ENCODE measurements around the gene GRHL3.

Gene GRHL3

GRCh38 chr1:24315391-24315790 is 3.8 kb upstream of the GRHL3 start:
- H3K4me3 Mint-ChIP-seq, result no peak overlapping the region
- H3K27ac Mint-ChIP-seq, result no peak overlapping the region
- ATAC-seq (replicated peaks), result no peak
- H3K36me3 Mint-ChIP-seq (ENCODE audit: insufficient read depth), result no peaks in the 10 kb centered on the region
- no peak for DNase-seq
- H3K9me3 Mint-ChIP-seq, result no peaks in the 10 kb centered on the region
- peaks cover 61 to 64% of the 10 kb centered on the region in 2 donors for H3K27me3 Mint-ChIP-seq
- peaks cover 16 to 19% of the 10 kb centered on the region in 2 donors for H3K4me1 Mint-ChIP-seq (ENCODE audit: low read depth in 2 of 2)

GRCh38 chr1:24316645-24317044 is 2.5 kb upstream of the GRHL3 start:
- peaks cover 63 to 76% of the 10 kb centered on the region in 2 donors for H3K27me3 Mint-ChIP-seq
- DNase-seq (no peak), ATAC-seq (replicated peaks) (no peak)
- no peak overlapping the region for H3K4me3 Mint-ChIP-seq
- H3K27ac Mint-ChIP-seq, result no peak overlapping the region
- no peaks in the 10 kb centered on the region for H3K9me3 Mint-ChIP-seq
- H3K4me1 Mint-ChIP-seq (ENCODE audit: low read depth in 2 of 2), result peaks cover 24 to 30% of the 10 kb centered on the region in 2 donors
- H3K36me3 Mint-ChIP-seq (ENCODE audit: insufficient read depth), result peaks cover 2% of the 10 kb centered on the region

- no peak for DNase-seq
- Mint-ChIP-seq H3K36me3 (ENCODE audit: insufficient read depth) (peaks cover 7% of the 10 kb centered on the region), H3K9me3 (no peaks in the 10 kb centered on the region), H3K27ac (no peak overlapping the region), H3K4me1 (ENCODE audit: low read depth in 2 of 2) (peaks cover 25 to 32% of the 10 kb centered on the region in 2 donors), H3K4me3 (no peak overlapping the region), H3K27me3 (peaks cover 63 to 76% of the 10 kb centered on the region in 2 donors)
- ATAC-seq (replicated peaks), result no peak
Observed at GRCh38 chr1:24317081-24317480, 2.1 kb upstream of the GRHL3 start.

GRCh38 chr1:24317956-24318614 is 1.1 kb upstream of the GRHL3 start:
- DNase-seq, result no peak
- Mint-ChIP-seq H3K27ac (no peak overlapping the region), H3K4me3 (peak overlapping the region in 1 of 2 donors; percentile 20), H3K4me1 (ENCODE audit: low read depth in 2 of 2) (peaks cover 28 to 38% of the 10 kb centered on the region in 2 donors), H3K36me3 (ENCODE audit: insufficient read depth) (peaks cover 10% of the 10 kb centered on the region), H3K9me3 (no peaks in the 10 kb centered on the region), H3K27me3 (peaks cover 63 to 76% of the 10 kb centered on the region in 2 donors)
- no peak for ATAC-seq (replicated peaks)

- no peak overlapping the region for H3K27ac Mint-ChIP-seq
- peaks cover 28 to 38% of the 10 kb centered on the region in 2 donors for H3K4me1 Mint-ChIP-seq (ENCODE audit: low read depth in 2 of 2)
- DNase-seq (no peak), ATAC-seq (replicated peaks) (no peak)
- peaks cover 10% of the 10 kb centered on the region for H3K36me3 Mint-ChIP-seq (ENCODE audit: insufficient read depth)
- H3K4me3 Mint-ChIP-seq, result peak overlapping the region; percentile 20 to 30
- H3K27me3 Mint-ChIP-seq, result peaks cover 60 to 69% of the 10 kb centered on the region in 2 donors
- no peaks in the 10 kb centered on the region for H3K9me3 Mint-ChIP-seq
Observed at GRCh38 chr1:24318615-24319311, 394 bp upstream of the GRHL3 start.

- Mint-ChIP-seq H3K27me3 (peaks cover 56 to 66% of the 10 kb centered on the region in 2 donors), H3K27ac (peak overlapping the region in 1 of 2 donors; percentile 0), H3K4me1 (ENCODE audit: low read depth in 2 of 2) (peaks cover 28 to 38% of the 10 kb centered on the region in 2 donors), H3K4me3 (peak overlapping the region in 1 of 2 donors; percentile 85), H3K9me3 (no peaks in the 10 kb centered on the region), H3K36me3 (ENCODE audit: insufficient read depth) (peaks cover 10% of the 10 kb centered on the region)
- DNase-seq (no peak), ATAC-seq (replicated peaks) (no peak)
Observed at GRCh38 chr1:24319962-24320361, 805 bp downstream of the GRHL3 start.

- Mint-ChIP-seq H3K4me3 (peak overlapping the region; percentile 85 to 86), H3K9me3 (no peaks in the 10 kb centered on the region), H3K27me3 (peaks cover 44 to 59% of the 10 kb centered on the region in 2 donors), H3K4me1 (ENCODE audit: low read depth in 2 of 2) (peaks cover 28 to 38% of the 10 kb centered on the region in 2 donors), H3K36me3 (ENCODE audit: insufficient read depth) (peaks cover 10% of the 10 kb centered on the region), H3K27ac (peak overlapping the region in 1 of 2 donors; percentile 54)
- DNase-seq, result no peak
- no peak for ATAC-seq (replicated peaks)
Observed at GRCh38 chr1:24321126-24321525, 2.0 kb downstream of the GRHL3 start.

- ATAC-seq (replicated peaks) (peak; percentile 89), DNase-seq (peak; percentile 65 to 73 (median 68))
- H3K27ac Mint-ChIP-seq, result peak overlapping the region; percentile 54 to 80
- no peaks in the 10 kb centered on the region for H3K9me3 Mint-ChIP-seq
- H3K27me3 Mint-ChIP-seq, result peaks cover 37 to 59% of the 10 kb centered on the region in 2 donors
- H3K4me3 Mint-ChIP-seq, result peak overlapping the region; percentile 85 to 86
- peaks cover 10% of the 10 kb centered on the region for H3K36me3 Mint-ChIP-seq (ENCODE audit: insufficient read depth)
- H3K4me1 Mint-ChIP-seq (ENCODE audit: low read depth in 2 of 2), result peaks cover 28 to 38% of the 10 kb centered on the region in 2 donors
Observed at GRCh38 chr1:24321697-24322469, 2.7 kb downstream of the GRHL3 start.

GRCh38 chr1:24322470-24323177 is 3.5 kb downstream of the GRHL3 start:
- H3K9me3 Mint-ChIP-seq, result no peaks in the 10 kb centered on the region
- peak overlapping the region; percentile 54 to 80 for H3K27ac Mint-ChIP-seq
- H3K27me3 Mint-ChIP-seq, result peaks cover 30 to 52% of the 10 kb centered on the region in 2 donors
- no peak for DNase-seq
- peaks cover 10% of the 10 kb centered on the region for H3K36me3 Mint-ChIP-seq (ENCODE audit: insufficient read depth)
- peak overlapping the region; percentile 85 to 86 for H3K4me3 Mint-ChIP-seq
- peaks cover 28 to 38% of the 10 kb centered on the region in 2 donors for H3K4me1 Mint-ChIP-seq (ENCODE audit: low read depth in 2 of 2)
- ATAC-seq (replicated peaks), result no peak

GRCh38 chr1:24323281-24323680 is 4.1 kb downstream of the GRHL3 start:
- DNase-seq (no peak), ATAC-seq (replicated peaks) (no peak)
- Mint-ChIP-seq H3K4me3 (peak overlapping the region in 1 of 2 donors; percentile 86), H3K27ac (no peak overlapping the region), H3K9me3 (no peaks in the 10 kb centered on the region), H3K36me3 (ENCODE audit: insufficient read depth) (peaks cover 10% of the 10 kb centered on the region), H3K4me1 (ENCODE audit: low read depth in 2 of 2) (peaks cover 28 to 38% of the 10 kb centered on the region in 2 donors), H3K27me3 (peaks cover 23 to 46% of the 10 kb centered on the region in 2 donors)

GRCh38 chr1:24324903-24325302 is 5.7 kb downstream of the GRHL3 start:
- DNase-seq (no peak), ATAC-seq (replicated peaks) (no peak)
- peaks cover 7 to 30% of the 10 kb centered on the region in 2 donors for H3K27me3 Mint-ChIP-seq
- H3K4me3 Mint-ChIP-seq, result no peak overlapping the region
- no peak overlapping the region for H3K27ac Mint-ChIP-seq
- peaks cover 17 to 24% of the 10 kb centered on the region in 2 donors for H3K4me1 Mint-ChIP-seq (ENCODE audit: low read depth in 2 of 2)
- H3K9me3 Mint-ChIP-seq, result no peaks in the 10 kb centered on the region
- H3K36me3 Mint-ChIP-seq (ENCODE audit: insufficient read depth), result peaks cover 10% of the 10 kb centered on the region

GRCh38 chr1:24325587-24326449 is 6.7 kb downstream of the GRHL3 start:
- peaks cover 0 to 20% of the 10 kb centered on the region in 2 donors for H3K27me3 Mint-ChIP-seq
- peaks cover 11 to 16% of the 10 kb centered on the region in 2 donors for H3K4me1 Mint-ChIP-seq (ENCODE audit: low read depth in 2 of 2)
- no peak overlapping the region for H3K4me3 Mint-ChIP-seq
- H3K36me3 Mint-ChIP-seq (ENCODE audit: insufficient read depth), result peaks cover 10% of the 10 kb centered on the region
- ATAC-seq (replicated peaks) (no peak), DNase-seq (no peak)
- H3K27ac Mint-ChIP-seq, result no peak overlapping the region
- H3K9me3 Mint-ChIP-seq, result no peaks in the 10 kb centered on the region

All from effector memory CD8-positive, alpha-beta T cell (primary cell).